Gastrocnemius medialis (tissue), 4 donors: Measurements from ENCODE around the gene ASIC4. TPM values are rescaled to one million over a fixed set of nuclear protein-coding genes. Genes with fewer than 3 reads are reported as not detected.

Experiments
- ATAC-seq, 2 donors: fragments of 150-250 bp; one replicate each; pipeline ENCODE4 v1.9.1; 2016
- DNase-seq, 2 donors: peaks; one replicate each; pipeline ENCODE4 v3.0.0-alpha.2; 2019
- H3K27ac ChIP-seq, 4 donors: fragments of 200-600 bp; sonication (generic); 1 replicate in 1 of 4; 2 replicates in 3 of 4; pipeline ENCODE4 v1.5.1; 2016 to 2018; ENCODE audit warnings: mild to moderate bottlenecking in 2 of 4, moderate library complexity in 1 of 4
- H3K27me3 ChIP-seq, 3 donors: fragments of 200-600 bp; sonication (generic) in 2 of 3; 1 replicate in 1 of 3; 2 replicates in 2 of 3; pipeline versions ENCODE4 v1.5.1 to v1.6.0; 2016 to 2019; ENCODE audit warnings: mild to moderate bottlenecking in 1 of 3, moderate library complexity in 1 of 3
- H3K36me3 ChIP-seq, 2 donors: fragments of 200-600 bp; sonication (generic) in 1 of 2; one replicate each; pipeline ENCODE4 v1.5.1; 2017 to 2018
- H3K4me1 ChIP-seq, 2 donors: fragments of 200-600 bp; sonication (generic) in 1 of 2; one replicate each; pipeline ENCODE4 v1.5.1; 2016 to 2017; ENCODE audit warnings: mild to moderate bottlenecking in 2 of 2
- H3K4me3 ChIP-seq, 4 donors: fragments of 200-600 bp; sonication (generic) in 3 of 4; 1 replicate in 1 of 4; 2 replicates in 3 of 4; pipeline ENCODE4 v1.5.1; 2016 to 2019; ENCODE audit warnings: mild to moderate bottlenecking in 2 of 4
- H3K9me3 ChIP-seq, 3 donors: fragments of 200-600 bp; sonication (generic) in 2 of 3; 1 replicate in 1 of 3; 2 replicates in 2 of 3; pipeline ENCODE4 v1.5.1; 2016 to 2019
- POLR2A ChIP-seq, 2 donors: fragments of 450-650 bp; IDR thresholded peaks; one replicate each; pipeline ENCODE4 v1.6.1; 2017; ENCODE audit warnings: antibody characterized with exemption in 2 of 2, mild to moderate bottlenecking in 2 of 2, moderate library complexity in 2 of 2
- in situ Hi-C, 4 donors: fragments of 200-750 bp; cut with MboI; loops; one replicate each; pipeline versions ENCODE4 v1.15.0 to v1.8.0; 2017; ENCODE audit warnings: low sequenced_read_pairs in 4 of 4
- intact Hi-C: fragments of 100-400 bp; cut with DNase I; formaldehyde crosslinking; loops from one replicate; pipeline ENCODE4 v1.15.1; 2023; ENCODE audit warnings: low total_unique reads
- total RNA-seq, 4 donors: library from RNA; depleted of rRNA; stranded (reverse); fragments of >200 nt; gene quantifications; one replicate each; pipeline versions ENCODE4 v1.1.0 to v1.2.3, GENCODE V29; 2016
- TF ChIP-seq, protein P1 (sequence below), 5 experiments: fragments of 450-650 bp in 3 of 5; fragments of 200-600 bp in 2 of 5; sonication (generic) in 2 of 5; IDR thresholded peaks in 4 of 5; conservative IDR thresholded peaks in 1 of 5; 1 replicate in 4 of 5; 2 replicates in 1 of 5; pipeline ENCODE4 v1.5.1; 2016 to 2019; ENCODE audit warnings: antibody characterized with exemption in 5 of 5, mild to moderate bottlenecking in 3 of 5, moderate library complexity in 3 of 5

Gene ASIC4
- total RNA-seq, 4 donors from 2014 or later, result 0.11 TPM; not detected in 3

DNA sequence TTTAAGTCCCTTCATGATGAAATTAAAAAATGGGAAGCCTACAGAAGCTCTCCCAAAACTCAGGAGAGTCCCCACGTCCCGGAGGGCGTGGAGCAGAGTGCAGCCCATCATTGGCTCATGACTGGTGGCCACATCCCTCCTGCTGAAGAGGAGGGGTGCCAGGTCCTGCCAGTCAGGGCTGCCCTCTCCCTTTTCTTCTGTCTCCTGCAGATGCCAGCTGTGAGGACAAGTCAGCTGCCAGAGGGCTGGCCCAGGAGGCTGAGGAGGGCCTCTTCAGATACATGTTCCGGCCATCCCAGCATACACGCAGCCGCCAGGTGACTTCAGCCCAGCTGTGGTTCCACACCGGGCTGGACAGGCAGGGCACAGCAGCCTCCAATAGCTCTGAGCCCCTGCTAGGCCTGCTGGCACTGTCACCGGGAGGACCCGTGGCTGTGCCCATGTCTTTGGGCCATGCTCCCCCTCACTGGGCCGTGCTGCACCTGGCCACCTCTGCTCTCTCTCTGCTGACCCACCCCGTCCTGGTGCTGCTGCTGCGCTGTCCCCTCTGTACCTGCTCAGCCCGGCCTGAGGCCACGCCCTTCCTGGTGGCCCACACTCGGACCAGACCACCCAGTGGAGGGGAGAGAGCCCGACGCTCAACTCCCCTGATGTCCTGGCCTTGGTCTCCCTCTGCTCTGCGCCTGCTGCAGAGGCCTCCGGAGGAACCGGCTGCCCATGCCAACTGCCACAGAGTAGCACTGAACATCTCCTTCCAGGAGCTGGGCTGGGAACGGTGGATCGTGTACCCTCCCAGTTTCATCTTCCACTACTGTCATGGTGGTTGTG lies 60.4 kb downstream of the ASIC4 start:
- H3K27ac ChIP-seq, result no peak overlapping the region
- H3K4me3 ChIP-seq, result no peak overlapping the region
- in situ Hi-C loops (no loop called here), intact Hi-C loops (no loop called here)
- no peaks in the 10 kb centered on the region for H3K27me3 ChIP-seq
- peaks cover 11% of the 10 kb centered on the region in 2 donors for H3K4me1 ChIP-seq
- no peaks in the 10 kb centered on the region for H3K36me3 ChIP-seq
- ATAC-seq (no peak), DNase-seq (peak in 1 of 2 donors; percentile 33)
- no peaks in the 10 kb centered on the region for H3K9me3 ChIP-seq
- TF ChIP-seq, protein P1, sequence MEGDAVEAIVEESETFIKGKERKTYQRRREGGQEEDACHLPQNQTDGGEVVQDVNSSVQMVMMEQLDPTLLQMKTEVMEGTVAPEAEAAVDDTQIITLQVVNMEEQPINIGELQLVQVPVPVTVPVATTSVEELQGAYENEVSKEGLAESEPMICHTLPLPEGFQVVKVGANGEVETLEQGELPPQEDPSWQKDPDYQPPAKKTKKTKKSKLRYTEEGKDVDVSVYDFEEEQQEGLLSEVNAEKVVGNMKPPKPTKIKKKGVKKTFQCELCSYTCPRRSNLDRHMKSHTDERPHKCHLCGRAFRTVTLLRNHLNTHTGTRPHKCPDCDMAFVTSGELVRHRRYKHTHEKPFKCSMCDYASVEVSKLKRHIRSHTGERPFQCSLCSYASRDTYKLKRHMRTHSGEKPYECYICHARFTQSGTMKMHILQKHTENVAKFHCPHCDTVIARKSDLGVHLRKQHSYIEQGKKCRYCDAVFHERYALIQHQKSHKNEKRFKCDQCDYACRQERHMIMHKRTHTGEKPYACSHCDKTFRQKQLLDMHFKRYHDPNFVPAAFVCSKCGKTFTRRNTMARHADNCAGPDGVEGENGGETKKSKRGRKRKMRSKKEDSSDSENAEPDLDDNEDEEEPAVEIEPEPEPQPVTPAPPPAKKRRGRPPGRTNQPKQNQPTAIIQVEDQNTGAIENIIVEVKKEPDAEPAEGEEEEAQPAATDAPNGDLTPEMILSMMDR (IDR thresholded peaks at IDR 0.05 in 4 of 5, conservative IDR thresholded peaks at IDR 0.05 in 1 of 5), result no peak
- TF ChIP-seq POLR2A (IDR thresholded peaks at IDR 0.05), result no peak

DNA sequence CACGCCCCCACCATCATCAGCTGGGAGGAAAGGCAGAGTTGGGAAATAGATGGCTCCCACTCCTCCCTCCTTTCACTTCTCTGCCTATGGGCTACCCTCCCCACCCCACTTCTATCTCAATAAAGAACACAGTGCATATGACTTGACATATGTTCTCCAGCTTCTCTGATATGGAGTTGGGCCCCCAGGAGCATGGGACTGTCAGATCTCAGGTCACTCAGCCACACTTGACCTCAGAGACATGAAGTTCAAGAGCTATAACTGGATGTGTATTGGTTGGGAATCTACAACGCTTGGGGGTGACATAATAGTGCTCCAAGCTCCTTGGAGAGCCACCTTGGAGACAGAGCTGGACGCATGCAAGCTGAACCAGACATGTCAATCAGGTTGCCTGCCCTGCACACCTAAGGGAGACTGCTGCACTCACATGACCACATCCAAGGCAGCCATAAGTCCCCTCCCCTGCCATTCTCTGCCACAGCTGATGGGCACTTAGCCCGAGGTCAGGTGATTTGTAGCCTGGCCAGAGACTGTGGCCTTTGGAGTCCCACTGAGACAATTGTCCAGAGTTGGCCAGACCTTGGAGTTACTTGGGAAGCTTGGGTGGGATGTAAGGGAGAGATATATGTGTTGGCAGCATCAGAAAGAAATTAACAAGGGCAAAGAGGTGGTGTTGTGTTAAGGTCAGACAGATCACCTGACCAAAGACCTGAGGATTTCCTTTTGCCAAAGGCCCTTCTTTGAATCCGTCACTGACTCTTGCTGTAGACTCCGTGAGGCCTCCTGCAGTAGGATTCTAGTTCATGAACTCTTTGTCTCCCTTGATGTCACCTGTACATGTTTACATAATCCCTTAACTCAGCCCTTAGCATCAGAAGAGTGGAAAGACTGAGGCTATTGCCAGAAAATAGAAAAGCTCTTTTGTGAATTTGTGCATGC lies 61.6 kb downstream of the ASIC4 start:
- H3K27me3 ChIP-seq, result no peaks in the 10 kb centered on the region
- H3K27ac ChIP-seq, result no peak overlapping the region
- no peaks in the 10 kb centered on the region for H3K36me3 ChIP-seq
- H3K9me3 ChIP-seq, result no peaks in the 10 kb centered on the region
- H3K4me3 ChIP-seq, result no peak overlapping the region
- in situ Hi-C loops, result no loop called here
- no peak for TF ChIP-seq POLR2A (IDR thresholded peaks at IDR 0.05)
- TF ChIP-seq, protein P1 (IDR thresholded peaks at IDR 0.05 in 4 of 5, conservative IDR thresholded peaks at IDR 0.05 in 1 of 5), result no peak
- ATAC-seq (no peak), DNase-seq (no peak)
- H3K4me1 ChIP-seq, result peaks cover 6% of the 10 kb centered on the region in 2 donors
- intact Hi-C loops, result no loop called here

DNA sequence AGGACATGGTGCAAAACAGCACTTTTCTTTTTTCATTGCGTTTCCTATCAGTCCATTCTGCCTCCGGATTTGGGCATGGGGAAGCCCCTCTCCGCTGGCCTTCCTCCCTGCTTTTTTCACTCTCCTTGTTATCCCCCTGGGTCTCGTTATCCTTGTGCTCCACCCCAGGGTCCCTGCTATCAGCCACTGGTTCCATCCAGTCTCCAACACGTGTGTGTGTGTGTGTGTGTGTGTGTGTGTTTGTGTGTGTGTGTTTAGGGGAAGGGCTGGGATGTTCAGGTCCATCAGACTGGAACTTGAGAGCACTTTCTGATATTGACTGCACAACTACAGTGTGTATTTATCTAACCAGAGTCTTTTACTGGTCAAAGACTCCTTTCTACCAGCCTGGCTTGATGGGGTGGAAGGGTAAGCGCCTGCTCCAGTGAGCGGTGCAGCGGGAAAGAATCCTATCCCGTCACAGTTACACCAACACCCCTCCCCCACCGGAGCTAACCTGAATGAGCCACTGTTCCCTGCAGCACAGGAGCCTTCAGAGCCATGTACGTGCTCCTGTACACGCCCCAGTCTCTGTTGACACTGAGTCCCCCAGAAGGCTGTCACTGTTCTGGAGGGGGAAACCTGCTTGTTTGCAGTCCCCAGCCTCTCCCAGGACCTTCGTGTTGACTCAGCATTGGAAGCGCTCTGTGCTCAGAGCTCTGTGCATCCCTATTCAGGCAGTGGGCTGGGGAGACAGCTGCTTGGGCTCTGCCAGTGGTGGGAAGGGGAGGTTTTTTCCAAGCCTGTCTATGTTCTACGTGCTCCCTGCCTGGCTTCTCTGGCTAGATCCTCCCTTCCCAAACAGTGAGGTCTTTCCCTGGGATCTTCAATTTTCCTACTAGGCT lies 62.5 kb downstream of the ASIC4 start:
- H3K36me3 ChIP-seq, result no peaks in the 10 kb centered on the region
- ATAC-seq (no peak), DNase-seq (no peak)
- no peaks in the 10 kb centered on the region for H3K27me3 ChIP-seq
- no peaks in the 10 kb centered on the region for H3K9me3 ChIP-seq
- in situ Hi-C loops (no loop called here), intact Hi-C loops (no loop called here)
- no peak overlapping the region for H3K4me3 ChIP-seq
- peaks cover 3 to 4% of the 10 kb centered on the region in 2 donors for H3K4me1 ChIP-seq
- no peak overlapping the region for H3K27ac ChIP-seq
- TF ChIP-seq POLR2A (IDR thresholded peaks at IDR 0.05), result no peak
- TF ChIP-seq, protein P1 (IDR thresholded peaks at IDR 0.05 in 4 of 5, conservative IDR thresholded peaks at IDR 0.05 in 1 of 5), result no peak

DNA sequence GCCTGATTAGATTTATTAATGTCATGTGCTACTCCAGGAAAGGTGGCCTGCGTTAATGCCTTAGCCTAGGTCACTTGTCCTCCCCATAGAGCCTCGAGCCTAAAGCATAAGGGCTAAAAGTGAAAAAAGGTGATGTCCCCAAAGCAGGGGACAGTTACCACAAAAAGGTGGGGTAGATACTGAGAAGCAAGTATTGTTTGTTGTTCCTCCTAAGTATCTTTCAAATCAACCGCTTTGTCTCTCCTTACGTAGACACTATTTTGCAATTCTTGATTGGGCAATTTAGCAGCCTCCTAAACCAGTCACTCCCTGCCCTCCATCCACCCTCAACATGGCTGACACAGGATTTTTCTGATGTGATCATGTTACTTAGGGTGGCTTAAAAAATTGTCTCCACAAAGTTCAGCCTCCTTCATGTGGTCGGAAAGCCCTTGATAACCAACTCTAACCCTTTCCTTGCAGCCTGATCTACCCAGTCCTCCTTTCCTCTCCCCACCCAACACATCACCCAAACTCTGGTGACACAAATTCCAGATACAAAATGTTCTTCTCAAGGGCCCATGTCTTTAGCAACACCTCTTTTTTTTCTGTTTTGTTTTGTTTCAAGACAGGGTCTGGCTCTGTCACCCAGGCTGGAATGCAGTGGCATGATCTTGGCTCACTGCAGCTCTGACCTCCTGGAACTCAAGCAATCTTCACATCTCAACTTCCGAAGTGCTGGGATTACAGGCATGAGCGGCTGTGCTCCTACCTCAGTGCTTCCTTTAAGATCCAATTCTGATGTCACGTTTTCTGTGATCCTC lies 64.7 kb downstream of the ASIC4 start:
- H3K36me3 ChIP-seq, result no peaks in the 10 kb centered on the region
- intact Hi-C loops, result no loop called here
- TF ChIP-seq, protein P1 (IDR thresholded peaks at IDR 0.05 in 4 of 5, conservative IDR thresholded peaks at IDR 0.05 in 1 of 5), result no peak
- no peak for TF ChIP-seq POLR2A (IDR thresholded peaks at IDR 0.05)
- H3K27me3 ChIP-seq, result no peaks in the 10 kb centered on the region
- in situ Hi-C loops, result no loop called here
- H3K4me1 ChIP-seq, result no peaks in the 10 kb centered on the region
- no peak overlapping the region for H3K4me3 ChIP-seq
- no peaks in the 10 kb centered on the region for H3K9me3 ChIP-seq
- peak overlapping the region in 3 of 4 donors; percentile 0 to 58 (median 24) for H3K27ac ChIP-seq
- no peak for DNase-seq
- peak; percentile 78 to 89 for ATAC-seq
